Keratinocyte (primary cell): ENCODE measurements around the gene SDK2. TPM values are rescaled to one million over a fixed set of nuclear protein-coding genes. Genes with fewer than 3 reads are reported as not detected.

Experiments used
- DNase-seq: peaks from one replicate; pipeline ENCODE4 v3.0.0-alpha.2; 2011; ENCODE audit warnings: low read depth, missing footprints, low spot score
- FAIRE-seq: peaks from 2 replicates; lab custom pipeline; 2011; peaks lifted over from hg19 to GRCh38; lab: Jason Lieb, UNC
- H2AFZ ChIP-seq: 2 replicates; pipeline ENCODE4 v1.6.0; 2012; ENCODE audit warnings: low read length, control low read depth, inconsistent platforms; ENCODE audit not compliant: control insufficient read depth
- H3K27ac ChIP-seq: 2 replicates; pipeline ENCODE4 v1.5.1; 2011; ENCODE audit warnings: low read length; ENCODE audit not compliant: control insufficient read depth, insufficient read depth
- H3K27me3 ChIP-seq: 3 replicates; pipeline ENCODE4 v1.6.0; 2011; ENCODE audit warnings: low read length; ENCODE audit not compliant: control insufficient read depth, insufficient read depth; ENCODE audit errors: extremely low read depth
- H3K36me3 ChIP-seq, 2 experiments: 2 replicates in 1 of 2; 3 replicates in 1 of 2; pipeline ENCODE4 v1.5.1; 2011; ENCODE audit warnings: low read length in 2 of 2, mild to moderate bottlenecking in 1 of 2; ENCODE audit not compliant: control insufficient read depth in 2 of 2, insufficient read depth in 2 of 2; ENCODE audit errors: extremely low read depth in 1 of 2
- H3K4me1 ChIP-seq: 3 replicates; pipeline ENCODE4 v1.5.1; 2011; ENCODE audit warnings: low read length; ENCODE audit not compliant: control insufficient read depth, insufficient read depth; ENCODE audit errors: extremely low read depth
- H3K4me2 ChIP-seq: 3 replicates; pipeline ENCODE4 v1.6.0; 2011; ENCODE audit warnings: low read depth, low read length; ENCODE audit not compliant: control insufficient read depth, insufficient read depth; ENCODE audit errors: extremely low read depth
- H3K4me3 ChIP-seq, 3 experiments: fragments of 200-600 bp in 1 of 3; sonication (generic) in 1 of 3; 2 replicates in 2 of 3; 3 replicates in 1 of 3; pipeline ENCODE4 v1.5.1; 2011 to 2016; ENCODE audit warnings: low read length in 3 of 3, mild to moderate bottlenecking in 3 of 3, control low read depth in 2 of 3, inconsistent platforms in 1 of 3, low read depth in 1 of 3, mixed read lengths in 1 of 3, mixed run types in 1 of 3, moderate library complexity in 1 of 3; ENCODE audit not compliant: control insufficient read depth in 2 of 3, insufficient read depth in 2 of 3; ENCODE audit errors: extremely low read depth in 1 of 3
- H3K79me2 ChIP-seq: 2 replicates; pipeline ENCODE4 v1.6.0; 2012; ENCODE audit warnings: low read length; ENCODE audit not compliant: control insufficient read depth, insufficient read depth
- H3K9ac ChIP-seq: 3 replicates; pipeline ENCODE4 v1.6.0; 2011; ENCODE audit warnings: low read length; ENCODE audit not compliant: control insufficient read depth, insufficient read depth; ENCODE audit errors: extremely low read depth
- H3K9me1 ChIP-seq: 3 replicates; pipeline ENCODE4 v1.6.0; 2011; ENCODE audit warnings: low read length; ENCODE audit not compliant: control insufficient read depth, insufficient read depth; ENCODE audit errors: extremely low read depth
- H3K9me3 ChIP-seq: 2 replicates; pipeline ENCODE4 v1.5.1; 2012; ENCODE audit warnings: low read depth, low read length; ENCODE audit not compliant: control insufficient read depth
- H4K20me1 ChIP-seq: 3 replicates; pipeline ENCODE4 v1.6.0; 2011; ENCODE audit warnings: low read length; ENCODE audit not compliant: control insufficient read depth, insufficient read depth; ENCODE audit errors: extremely low read depth
- EZH2 ChIP-seq: IDR thresholded peaks from one replicate; pipeline ENCODE4 v1.6.1; 2012; ENCODE audit warnings: inconsistent platforms, mild to moderate bottlenecking, low read length, moderate library complexity
- dilution Hi-C: fragments of 300-500 bp; cut with MboI; formaldehyde crosslinking; loops from one replicate; pipeline ENCODE4 v1.7.0; 2020; ENCODE audit warnings: low sequenced_read_pairs; ENCODE audit not compliant: extremely low pct_ligation_motif_present
- polyA plus RNA-seq, 5 experiments: library from polyadenylated mRNA; depleted of rRNA in 3 of 5; stranded (reverse) in 3 of 5; stranded (forward) in 1 of 5; unstranded in 1 of 5; fragments of >200 nt; gene quantifications; 1 replicate in 1 of 5; 2 replicates in 3 of 5; 3 replicates in 1 of 5; pipeline versions ENCODE4 v1.2.1 to v1.2.3, GENCODE V29; 2011 to 2012; ENCODE audit warnings: missing spikeins in 2 of 5, low read depth in 1 of 5, low replicate concordance in 1 of 5
- TF ChIP-seq, protein P1 (sequence below), 3 experiments: IDR thresholded peaks in 1 of 3; conservative IDR thresholded peaks in 1 of 3; optimal IDR thresholded peaks in 1 of 3; 2 replicates in 2 of 3; 3 replicates in 1 of 3; pipeline versions ENCODE3 to v1.5.1; 2011; ENCODE audit warnings: low read length in 3 of 3, mild to moderate bottlenecking in 3 of 3, moderate library complexity in 2 of 3, control low read depth in 1 of 3, inconsistent platforms in 1 of 3; ENCODE audit not compliant: insufficient read depth in 2 of 3; ENCODE audit errors: extremely low read depth in 1 of 3

Gene SDK2
- polyA plus RNA-seq, 1 donor (not counting 4 experiments of a cell fraction or from before 2014, with no cell fraction given): 1.8 TPM

DNA sequence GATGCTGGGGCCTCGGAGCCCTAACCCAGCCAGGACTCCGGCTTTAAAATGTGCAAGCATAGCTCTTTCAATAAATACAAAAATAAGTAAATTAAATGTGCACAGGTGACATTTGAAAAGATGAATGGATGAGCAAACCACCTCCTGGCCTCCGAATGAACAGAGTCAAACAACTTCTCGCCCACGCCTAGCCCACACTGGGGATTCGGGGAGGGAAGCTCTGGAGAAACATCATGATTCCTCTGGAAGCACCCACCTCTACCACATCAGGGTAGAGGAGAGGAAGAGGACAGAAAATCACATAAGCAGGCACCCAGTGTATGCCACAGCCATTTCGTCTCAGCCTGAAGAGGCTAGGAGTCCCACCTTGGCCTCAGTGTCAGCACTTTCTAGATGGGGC, 105.8 kb downstream of the SDK2 start:
- Histone ChIP-seq H3K9ac (no peak overlapping the region), H3K27ac (no peak overlapping the region), H3K9me1 (no peaks in the 10 kb centered on the region), H3K36me3 (no peaks in the 10 kb centered on the region), H3K4me2 (no peak overlapping the region), H3K4me3 (no peak overlapping the region), H3K79me2 (no peaks in the 10 kb centered on the region), H2AFZ (no peak overlapping the region), H4K20me1 (no peaks in the 10 kb centered on the region), H3K9me3 (no peaks in the 10 kb centered on the region), H3K27me3 (no peaks in the 10 kb centered on the region), H3K4me1 (peaks cover 19% of the 10 kb centered on the region)
- TF ChIP-seq, protein P1, sequence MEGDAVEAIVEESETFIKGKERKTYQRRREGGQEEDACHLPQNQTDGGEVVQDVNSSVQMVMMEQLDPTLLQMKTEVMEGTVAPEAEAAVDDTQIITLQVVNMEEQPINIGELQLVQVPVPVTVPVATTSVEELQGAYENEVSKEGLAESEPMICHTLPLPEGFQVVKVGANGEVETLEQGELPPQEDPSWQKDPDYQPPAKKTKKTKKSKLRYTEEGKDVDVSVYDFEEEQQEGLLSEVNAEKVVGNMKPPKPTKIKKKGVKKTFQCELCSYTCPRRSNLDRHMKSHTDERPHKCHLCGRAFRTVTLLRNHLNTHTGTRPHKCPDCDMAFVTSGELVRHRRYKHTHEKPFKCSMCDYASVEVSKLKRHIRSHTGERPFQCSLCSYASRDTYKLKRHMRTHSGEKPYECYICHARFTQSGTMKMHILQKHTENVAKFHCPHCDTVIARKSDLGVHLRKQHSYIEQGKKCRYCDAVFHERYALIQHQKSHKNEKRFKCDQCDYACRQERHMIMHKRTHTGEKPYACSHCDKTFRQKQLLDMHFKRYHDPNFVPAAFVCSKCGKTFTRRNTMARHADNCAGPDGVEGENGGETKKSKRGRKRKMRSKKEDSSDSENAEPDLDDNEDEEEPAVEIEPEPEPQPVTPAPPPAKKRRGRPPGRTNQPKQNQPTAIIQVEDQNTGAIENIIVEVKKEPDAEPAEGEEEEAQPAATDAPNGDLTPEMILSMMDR (optimal IDR thresholded peaks at IDR 0.05 in 1 of 3, IDR thresholded peaks at IDR 0.05 in 1 of 3, conservative IDR thresholded peaks at IDR 0.05 in 1 of 3; ENCODE audit: extremely low read depth in 1 of 3, insufficient read depth in 2 of 3, low read length in 3 of 3): no peak
- TF ChIP-seq EZH2: no peak
- dilution Hi-C loops: no loop called here
- DNase-seq: no peak
- no peak for FAIRE-seq

DNA sequence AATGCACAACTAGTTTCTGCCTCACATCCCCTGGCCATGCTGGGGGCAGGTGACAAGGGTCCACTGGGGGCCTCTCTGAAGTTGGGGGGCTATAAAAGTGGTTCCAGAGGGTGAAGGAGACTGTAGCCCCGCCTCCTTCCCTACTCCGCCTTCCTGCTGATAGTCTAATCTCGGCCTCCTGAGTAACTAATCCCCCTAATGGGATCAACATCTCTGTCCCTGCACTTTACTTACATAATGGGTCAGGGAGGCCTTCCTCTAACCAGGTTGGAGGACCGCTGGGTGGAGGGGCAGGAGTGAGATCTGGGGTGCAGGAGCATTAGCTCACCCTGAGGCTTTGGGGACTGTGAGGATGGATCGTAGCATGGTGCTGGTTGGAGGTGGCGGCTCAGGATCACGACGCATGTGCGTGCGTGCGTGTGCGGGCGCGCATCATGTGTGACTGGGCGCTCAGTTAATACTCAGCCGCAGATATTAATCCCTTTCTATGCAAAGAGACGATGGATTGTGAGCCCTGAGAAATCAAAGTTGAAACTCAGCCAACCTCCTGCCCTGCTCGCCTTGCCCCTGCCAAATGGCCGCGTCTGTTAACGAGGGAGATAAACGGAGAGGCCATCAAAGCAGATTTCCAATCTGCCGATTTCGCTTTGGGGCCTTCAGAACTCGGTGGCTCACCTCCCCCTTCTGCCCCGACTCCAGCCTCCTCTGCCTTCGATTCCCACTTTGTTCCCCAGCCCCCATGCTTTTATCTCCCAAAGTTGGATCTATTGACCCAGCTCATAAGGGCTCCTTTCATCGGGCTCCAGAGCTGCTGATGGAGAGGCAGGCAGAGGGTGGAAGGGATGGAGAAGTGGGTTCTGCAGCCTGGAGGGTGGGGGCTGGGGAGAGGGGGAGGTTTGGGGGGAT, 107.3 kb downstream of the SDK2 start:
- TF ChIP-seq, protein P1 (optimal IDR thresholded peaks at IDR 0.05 in 1 of 3, IDR thresholded peaks at IDR 0.05 in 1 of 3, conservative IDR thresholded peaks at IDR 0.05 in 1 of 3; ENCODE audit: extremely low read depth in 1 of 3, insufficient read depth in 2 of 3, low read length in 3 of 3): no peak
- no peak for TF ChIP-seq EZH2
- H3K9ac ChIP-seq: no peak overlapping the region
- no peak overlapping the region for H3K4me2 ChIP-seq
- H2AFZ ChIP-seq: no peak overlapping the region
- no peaks in the 10 kb centered on the region for H3K36me3 ChIP-seq
- H3K9me3 ChIP-seq: no peaks in the 10 kb centered on the region
- H3K27ac ChIP-seq: no peak overlapping the region
- H3K27me3 ChIP-seq: no peaks in the 10 kb centered on the region
- dilution Hi-C loops: no loop called here
- DNase-seq: no peak
- no peak overlapping the region for H3K4me3 ChIP-seq
- no peak for FAIRE-seq
- no peaks in the 10 kb centered on the region for H3K79me2 ChIP-seq
- H3K9me1 ChIP-seq: no peaks in the 10 kb centered on the region
- peaks cover 14% of the 10 kb centered on the region for H3K4me1 ChIP-seq
- H4K20me1 ChIP-seq: no peaks in the 10 kb centered on the region
